ENCODE data around the gene NAALADL2. TPM values are rescaled to one million over a fixed set of nuclear protein-coding genes. Genes with fewer than 3 reads are reported as not detected.

The NAALADL2 gene
- total and polyA plus RNA-seq, 2 of the 13 experiments (the other 11 are each of a cell fraction or from before 2014, with no cell fraction given) = 0.08 TPM; not detected in 1

GRCh38 chr3:175176556-175176955 lies 317.4 kb downstream of the NAALADL2 start:
- DNase-seq (ENCODE audit: low spot score) = no peak
- intact Hi-C loops (cut with micrococcal nuclease; ENCODE audit: unreplicated experiment) (no loop called here), in situ Hi-C loops (cut with HindIII; ENCODE audit: extremely low pct_ligation_motif_present, low pct_unique_long_range_greater_than_20kb) (no loop called here)
- no peak overlapping the region for H3K9ac ChIP-seq (ENCODE audit: insufficient read depth, low read depth, low read length)
- ChIA-PET CTCF (ENCODE audit: low intra/inter-chr PET ratio, low total read pairs) (no interaction called here), POLR2A (no interaction called here)
- no peaks in the 10 kb centered on the region for H3K4me1 ChIP-seq (ENCODE audit: insufficient read depth, low read length)
- H3K79me2 ChIP-seq (ENCODE audit: insufficient read depth, low read length) = no peaks in the 10 kb centered on the region
- no peak overlapping the region for H3K4me3 ChIP-seq (replicated peaks in 1 of 3; ENCODE audit: insufficient read depth in 1 of 3, low read depth in 2 of 3, low read length in 3 of 3)
- TF ChIP-seq ZBTB46 (CRISPR knock-in tag; IDR thresholded peaks at IDR 0.05; ENCODE audit: borderline replicate concordance) (no peak), HMGA1 (CRISPR knock-in tag; conservative IDR thresholded peaks at IDR 0.05) (no peak), SP1 (IDR thresholded peaks at IDR 0.05) (no peak), SP1 (CRISPR knock-in tag; IDR thresholded peaks at IDR 0.05) (no peak), TCF7L2 (IDR thresholded peaks at IDR 0.05; ENCODE audit: low read depth, low read length) (no peak), ZNF841 (CRISPR knock-in tag; IDR thresholded peaks at IDR 0.05; ENCODE audit: borderline replicate concordance) (no peak), NFKBIZ (CRISPR knock-in tag; IDR thresholded peaks at IDR 0.05) (no peak), SIN3A (IDR thresholded peaks at IDR 0.05; ENCODE audit: borderline replicate concordance, low read depth, low read length) (no peak), ZBTB10 (CRISPR knock-in tag; IDR thresholded peaks at IDR 0.05; ENCODE audit: borderline replicate concordance) (no peak), ZNF263 (CRISPR knock-in tag; IDR thresholded peaks at IDR 0.05) (no peak), HBP1 (CRISPR knock-in tag; IDR thresholded peaks at IDR 0.05; ENCODE audit: low read depth) (no peak), ZNF674 (CRISPR knock-in tag; IDR thresholded peaks at IDR 0.05; ENCODE audit: low read depth) (no peak)
- no peaks in the 10 kb centered on the region for H3K27me3 ChIP-seq (ENCODE audit: control insufficient read depth in 1 of 2, insufficient read depth in 2 of 2, low read length in 2 of 2)
- H3K9me3 ChIP-seq (ENCODE audit: low read length) = no peaks in the 10 kb centered on the region
- no peak for ATAC-seq
- no peaks in the 10 kb centered on the region for H3K36me3 ChIP-seq (replicated peaks in 1 of 2; ENCODE audit: control insufficient read depth in 1 of 2, insufficient read depth in 2 of 2, low read length in 2 of 2)
- H3K27ac ChIP-seq (ENCODE audit: extremely low read length, insufficient read depth, low read length) = no peak overlapping the region
- FAIRE-seq = no peak
- no peaks in the 10 kb centered on the region for H4K20me1 ChIP-seq (ENCODE audit: insufficient read depth, low read length)
- no peak overlapping the region for H2AFZ ChIP-seq (ENCODE audit: low read length)
- H3K4me2 ChIP-seq (ENCODE audit: low read depth, low read length) = no peak overlapping the region
- 51% methylated on average over 3 of the region's 3 CpGs for WGBS (ENCODE audit: low lambda C conversion rate)
- BruUV-seq (replicated peaks) = no TSS peak
